T47D (cell line): ENCODE results near the gene DSG1.

ENCODE experiments used
- DNase-seq, 2 experiments: peaks; one replicate each; pipeline versions ENCODE4 v3.0.0 to v3.0.0-alpha.2; 2011 to 2012; ENCODE audit warnings: low read depth in 1 of 2, low spot score in 1 of 2
- JUND ChIP-seq: IDR thresholded peaks from 2 replicates; pipeline ENCODE4 v1.6.1; 2012; ENCODE audit warnings: low read depth
- in situ Hi-C: cut with HindIII; loops from 2 replicates; pipeline ENCODE4 v1.10.0; 2016; ENCODE audit warnings: low sequenced_read_pairs, low pct_unique_long_range_greater_than_20kb

DSG1 gene

GRCh38 chr18:31403409-31403808 lies 85.4 kb downstream of the DSG1 start:
- in situ Hi-C loops: no loop called here
- TF ChIP-seq JUND: no peak
- DNase-seq: no peak
